IMR-90 (cell line): Measurements from ENCODE around the gene MAP4. TPM values are rescaled to one million over a fixed set of nuclear protein-coding genes. Genes with fewer than 3 reads are reported as not detected.

Source experiments
- ATAC-seq: fragments of 200-7000 bp; cut with Tn5 transposase; 2 replicates; pipeline ENCODE4 v1.9.1; 2020; ENCODE audit warnings: low read depth, mild to moderate bottlenecking, moderate library complexity
- BruUV-seq: library from RNA; stranded (reverse); fragments of 400-500 nt; replicated peaks from 2 replicates; lab custom pipeline; 2021; lab: Mats Ljungman, UMichigan
- CTCF ChIA-PET: fragments of 300-600 bp; formaldehyde crosslinking; extraction: SDS; loops from one replicate; lab custom pipeline; 2021; ENCODE audit warnings: antibody characterized with exemption; lab: Yijun Ruan, JAX
- POLR2A ChIA-PET: fragments of 300-600 bp; sonication (Branson Sonifier 250); formaldehyde crosslinking; loops from one replicate; lab custom pipeline; 2022; ENCODE audit warnings: antibody characterized with exemption; ENCODE audit not compliant: unreplicated experiment; lab: Charles Lee
- DNase-seq: peaks from one replicate; pipeline ENCODE4 v3.0.0; 2013
- H2AFZ ChIP-seq: replicated peaks from 2 replicates; pipeline ENCODE3; 2013; ENCODE audit warnings: low read length, mild to moderate bottlenecking; ENCODE audit not compliant: poor library complexity
- H2AK5ac ChIP-seq: 2 replicates; pipeline ENCODE4 v1.6.1; 2013; ENCODE audit warnings: low read depth, low read length, inconsistent platforms
- H2AK9ac ChIP-seq: replicated peaks from 2 replicates; pipeline ENCODE3; 2013; ENCODE audit warnings: mild to moderate bottlenecking, low read depth, low read length, moderate library complexity; ENCODE audit not compliant: poor library complexity
- H2BK120ac ChIP-seq: 2 replicates; pipeline ENCODE4 v1.6.1; 2013; ENCODE audit warnings: low read depth, low read length, inconsistent platforms
- H2BK15ac ChIP-seq: 3 replicates; pipeline ENCODE4 v1.6.1; 2013; ENCODE audit warnings: low read depth, low read length, inconsistent platforms
- H2BK20ac ChIP-seq: 2 replicates; pipeline ENCODE4 v1.6.1; 2013; ENCODE audit warnings: low read depth, mild to moderate bottlenecking, inconsistent platforms, low read length, moderate library complexity
- H2BK5ac ChIP-seq: 2 replicates; pipeline ENCODE4 v1.6.1; 2013; ENCODE audit warnings: mild to moderate bottlenecking, low read depth, low read length, inconsistent platforms; ENCODE audit not compliant: poor library complexity, severe bottlenecking
- H3K14ac ChIP-seq: replicated peaks from 2 replicates; pipeline ENCODE4 v1.6.1; 2013; ENCODE audit warnings: low read depth, low read length, inconsistent platforms
- H3K18ac ChIP-seq: 2 replicates; pipeline ENCODE4 v1.6.1; 2013; ENCODE audit warnings: low read depth, low read length, control low read depth
- H3K23ac ChIP-seq: 2 replicates; pipeline ENCODE4 v1.6.1; 2013; ENCODE audit warnings: low read depth, low read length, inconsistent platforms
- H3K27ac ChIP-seq: 2 replicates; pipeline ENCODE4 v1.5.1; 2013; ENCODE audit warnings: mild to moderate bottlenecking, control low read depth, low read length; ENCODE audit not compliant: insufficient read depth
- H3K27me3 ChIP-seq: 2 replicates; pipeline ENCODE4 v1.6.1; 2013; ENCODE audit warnings: low read length; ENCODE audit not compliant: control insufficient read depth, insufficient read depth
- H3K36me3 ChIP-seq: 2 replicates; pipeline ENCODE4 v1.6.1; 2013; ENCODE audit warnings: low read length, mixed read lengths; ENCODE audit not compliant: control insufficient read depth, insufficient read depth
- H3K4ac ChIP-seq: 2 replicates; pipeline ENCODE4 v1.6.1; 2013; ENCODE audit warnings: low read depth, low read length, inconsistent platforms
- H3K4me1 ChIP-seq: 2 replicates; pipeline ENCODE4 v1.6.1; 2013; ENCODE audit warnings: low read length, mixed read lengths; ENCODE audit not compliant: control insufficient read depth, insufficient read depth
- H3K4me2 ChIP-seq: 2 replicates; pipeline ENCODE4 v1.6.1; 2013; ENCODE audit warnings: low read depth, mild to moderate bottlenecking, control low read depth, low read length, moderate library complexity
- H3K4me3 ChIP-seq: 2 replicates; pipeline ENCODE4 v1.5.1; 2013; ENCODE audit warnings: low read depth, mild to moderate bottlenecking, control low read depth, low read length, moderate library complexity; ENCODE audit not compliant: insufficient read depth
- H3K56ac ChIP-seq: 2 replicates; pipeline ENCODE4 v1.6.1; 2013; ENCODE audit warnings: low read length, inconsistent platforms; ENCODE audit not compliant: insufficient read depth; ENCODE audit errors: extremely low read depth
- H3K79me1 ChIP-seq, 2 experiments: 2 replicates each; pipeline ENCODE4 v1.6.1; 2013; ENCODE audit warnings: low read length in 2 of 2, inconsistent platforms in 1 of 2, low read depth in 1 of 2
- H3K9ac ChIP-seq: 2 replicates; pipeline ENCODE4 v1.6.1; 2013; ENCODE audit warnings: low read depth, low read length, control low read depth
- H3K9me1 ChIP-seq: 2 replicates; pipeline ENCODE4 v1.6.1; 2013; ENCODE audit warnings: low read length, inconsistent platforms; ENCODE audit not compliant: insufficient read depth
- H3K9me3 ChIP-seq: 2 replicates; pipeline ENCODE4 v1.6.1; 2013; ENCODE audit warnings: low read length; ENCODE audit not compliant: control insufficient read depth, insufficient read depth
- H4K20me1 ChIP-seq: 2 replicates; pipeline ENCODE4 v1.6.1; 2013; ENCODE audit warnings: low read length, inconsistent platforms; ENCODE audit not compliant: insufficient read depth
- H4K5ac ChIP-seq: 2 replicates; pipeline ENCODE4 v1.6.1; 2013; ENCODE audit warnings: mild to moderate bottlenecking, low read depth, low read length, control low read depth
- H4K8ac ChIP-seq, 2 experiments: 2 replicates each; pipeline ENCODE4 v1.6.1; 2013; ENCODE audit warnings: low read depth in 2 of 2, low read length in 2 of 2, control low read depth in 1 of 2, inconsistent platforms in 1 of 2
- H4K91ac ChIP-seq: 2 replicates; pipeline ENCODE4 v1.6.1; 2013; ENCODE audit warnings: low read depth, low read length, inconsistent platforms; ENCODE audit not compliant: insufficient read depth
- BHLHE40 ChIP-seq: fragments of 150-350 bp; IDR thresholded peaks from 2 replicates; pipeline ENCODE4 v1.6.1; 2016; ENCODE audit warnings: mild to moderate bottlenecking, low read depth, low read length
- CEBPB ChIP-seq: IDR thresholded peaks from 2 replicates; pipeline ENCODE4 v1.6.1; 2012; ENCODE audit warnings: low read depth, low read length, improper control_type of control experiment
- CHD1 ChIP-seq: IDR thresholded peaks from 2 replicates; pipeline ENCODE4 v1.6.1; 2012; ENCODE audit warnings: low read depth, low read length, improper control_type of control experiment
- FOS ChIP-seq: fragments of 150-350 bp; IDR thresholded peaks from 2 replicates; pipeline ENCODE4 v1.6.1; 2016; ENCODE audit warnings: low read depth, low read length
- MAFK ChIP-seq: IDR thresholded peaks from 2 replicates; pipeline ENCODE4 v1.6.1; 2012; ENCODE audit warnings: low read depth, low read length, improper control_type of control experiment
- MAZ ChIP-seq: IDR thresholded peaks from 2 replicates; pipeline ENCODE4 v1.6.1; 2012; ENCODE audit warnings: low read depth, mild to moderate bottlenecking, low read length, improper control_type of control experiment, moderate library complexity, borderline replicate concordance
- MXI1 ChIP-seq: IDR thresholded peaks from 2 replicates; pipeline ENCODE4 v1.6.1; 2012; ENCODE audit warnings: low read depth, mild to moderate bottlenecking, low read length, moderate library complexity, borderline replicate concordance
- NFE2L2 ChIP-seq: fragments of 150-350 bp; IDR thresholded peaks from 2 replicates; pipeline ENCODE4 v1.6.1; 2016; ENCODE audit warnings: low read depth, mild to moderate bottlenecking, low read length
- POLR2A ChIP-seq: IDR thresholded peaks from 2 replicates; pipeline ENCODE4 v1.6.1; 2012; ENCODE audit warnings: mild to moderate bottlenecking, low read depth, low read length
- RAD21 ChIP-seq: IDR thresholded peaks from 2 replicates; pipeline ENCODE4 v1.6.1; 2012; ENCODE audit warnings: low read length, improper control_type of control experiment
- RCOR1 ChIP-seq: IDR thresholded peaks from 2 replicates; pipeline ENCODE4 v1.6.1; 2012; ENCODE audit warnings: mild to moderate bottlenecking, low read length, improper control_type of control experiment; ENCODE audit not compliant: insufficient replicate concordance
- RFX5 ChIP-seq: IDR thresholded peaks from 2 replicates; pipeline ENCODE4 v1.8.0; 2012; ENCODE audit warnings: low read depth, mild to moderate bottlenecking, low read length, moderate library complexity
- SMC3 ChIP-seq: fragments of 150-350 bp; IDR thresholded peaks from 2 replicates; pipeline ENCODE4 v1.6.1; 2016; ENCODE audit warnings: low read depth, mild to moderate bottlenecking, antibody characterized with exemption, low read length, moderate library complexity
- WGBS, 2 experiments: methylation state at CpG; one replicate each; pipeline versions ENCODE4 v1.1.5 to v1.1.7; 2013; ENCODE audit warnings: missing lambda C conversion rate in 2 of 2; ENCODE audit not compliant: insufficient read length in 1 of 2; ENCODE audit errors: extremely low coverage in 2 of 2; 5-methylcytosine and 5-hydroxymethylcytosine counted together
- dilution Hi-C: fragments of 300-500 bp; cut with HindIII; formaldehyde crosslinking; loops from one replicate; pipeline ENCODE4 v1.14.3; 2018; ENCODE audit warnings: low sequenced_read_pairs; ENCODE audit not compliant: unreplicated experiment
- in situ Hi-C: fragments of 300-500 bp; cut with MboI; formaldehyde crosslinking; loops from 3 replicates; pipeline ENCODE4 v1.14.3; 2019; ENCODE audit warnings: low sequenced_read_pairs, inconsistent platforms, mixed read lengths
- intact Hi-C: fragments of 100-400 bp; cut with micrococcal nuclease; formaldehyde crosslinking; loops from 2 replicates; pipeline ENCODE4 v1.10.0; 2022
- polyA plus RNA-seq, 3 experiments: library from polyadenylated mRNA; depleted of rRNA; stranded (reverse); fragments of >200 nt; gene quantifications; 2 replicates each; pipeline ENCODE4 v1.2.3, GENCODE V29; 2012; ENCODE audit warnings: low replicate concordance in 1 of 3
- total RNA-seq: library from RNA; depleted of rRNA; stranded (reverse); fragments of >200 nt; gene quantifications from 2 replicates; pipeline ENCODE4 v1.2.3, GENCODE V29; 2012
- TF ChIP-seq, protein P1 (sequence below): fragments of 150-350 bp; IDR thresholded peaks from 2 replicates; pipeline ENCODE4 v1.6.1; 2016; ENCODE audit warnings: low read depth, mild to moderate bottlenecking, low read length, moderate library complexity, borderline replicate concordance
- TF ChIP-seq, protein P2 (sequence below): fragments of 150-350 bp; IDR thresholded peaks from 2 replicates; pipeline ENCODE4 v1.6.1; 2017; ENCODE audit warnings: mild to moderate bottlenecking, antibody characterized with exemption, low read length, low read depth
- TF ChIP-seq, protein P3 (sequence below): conservative IDR thresholded peaks from 2 replicates; pipeline ENCODE4 v1.5.1; 2012; ENCODE audit warnings: mild to moderate bottlenecking, low read depth, low read length, improper control_type of control experiment

MAP4 gene
- total and polyA plus RNA-seq, 2 of the 4 experiments (the other 2 are of a cell fraction): 87.8 to 216 TPM

DNA sequence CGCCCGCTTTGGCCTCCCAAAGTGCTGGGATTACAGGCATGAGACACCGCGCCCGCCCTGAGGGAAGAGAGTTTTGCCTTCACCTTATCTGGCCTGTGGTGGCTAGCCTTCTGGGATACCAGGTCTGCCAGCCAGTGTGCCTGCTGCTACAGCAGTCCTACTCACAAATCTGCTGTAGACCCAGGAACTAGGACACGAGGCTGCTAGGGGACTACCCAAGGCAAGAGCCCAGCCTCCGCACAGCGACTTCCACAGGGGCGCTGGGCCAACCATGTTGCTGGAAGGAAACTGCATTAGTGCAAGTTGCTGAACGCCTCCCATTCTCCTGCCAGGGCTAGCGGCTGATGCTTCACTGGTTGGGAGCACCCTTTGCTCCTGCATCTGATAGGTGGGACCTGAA lies 159.5 kb downstream of the MAP4 start:
- Histone ChIP-seq H2BK5ac (no peak overlapping the region), H2BK20ac (no peak overlapping the region), H4K20me1 (peaks cover 2% of the 10 kb centered on the region; the same call in 1 of the 2 replicates), H3K4me2 (no peak overlapping the region), H3K14ac (no peak overlapping the region), H3K36me3 (peaks cover 74% of the 10 kb centered on the region), H3K9ac (no peak overlapping the region), H4K91ac (no peak overlapping the region), H2BK15ac (no peak overlapping the region), H3K56ac (no peak overlapping the region), H3K18ac (no peak overlapping the region), H2AK5ac (no peak overlapping the region), H4K8ac (no peak overlapping the region), H3K27me3 (no peaks in the 10 kb centered on the region), H3K9me3 (no peaks in the 10 kb centered on the region), H3K4me1 (no peaks in the 10 kb centered on the region), H2AK9ac (no peak overlapping the region), H2BK120ac (no peak overlapping the region), H3K23ac (no peak overlapping the region), H2AFZ (no peak overlapping the region), H3K4me3 (no peak overlapping the region), H4K5ac (no peak overlapping the region), H3K27ac (no peak overlapping the region), H3K9me1 (0 out of 2 replicates have a peak, but pooled peaks cover 5% of the 10 kb centered on the region), H3K4ac (no peak overlapping the region), H3K79me1 (peaks cover 9 to 28% of the 10 kb centered on the region in 2 experiments; a peak in 3 of 4 replicates)
- no peak for ATAC-seq
- CTCF ChIA-PET: no interaction called here
- dilution Hi-C loops: no loop called here
- TF ChIP-seq MAZ (no peak), RFX5 (no peak), MAFK (no peak), NFE2L2 (no peak), CHD1 (no peak), POLR2A (no peak), BHLHE40 (no peak), CEBPB (no peak), RCOR1 (no peak), FOS (no peak), RAD21 (no peak), MXI1 (no peak), SMC3 (no peak)
- TF ChIP-seq, protein P1, sequence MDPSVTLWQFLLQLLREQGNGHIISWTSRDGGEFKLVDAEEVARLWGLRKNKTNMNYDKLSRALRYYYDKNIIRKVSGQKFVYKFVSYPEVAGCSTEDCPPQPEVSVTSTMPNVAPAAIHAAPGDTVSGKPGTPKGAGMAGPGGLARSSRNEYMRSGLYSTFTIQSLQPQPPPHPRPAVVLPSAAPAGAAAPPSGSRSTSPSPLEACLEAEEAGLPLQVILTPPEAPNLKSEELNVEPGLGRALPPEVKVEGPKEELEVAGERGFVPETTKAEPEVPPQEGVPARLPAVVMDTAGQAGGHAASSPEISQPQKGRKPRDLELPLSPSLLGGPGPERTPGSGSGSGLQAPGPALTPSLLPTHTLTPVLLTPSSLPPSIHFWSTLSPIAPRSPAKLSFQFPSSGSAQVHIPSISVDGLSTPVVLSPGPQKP: no peak
- TF ChIP-seq, protein P2, sequence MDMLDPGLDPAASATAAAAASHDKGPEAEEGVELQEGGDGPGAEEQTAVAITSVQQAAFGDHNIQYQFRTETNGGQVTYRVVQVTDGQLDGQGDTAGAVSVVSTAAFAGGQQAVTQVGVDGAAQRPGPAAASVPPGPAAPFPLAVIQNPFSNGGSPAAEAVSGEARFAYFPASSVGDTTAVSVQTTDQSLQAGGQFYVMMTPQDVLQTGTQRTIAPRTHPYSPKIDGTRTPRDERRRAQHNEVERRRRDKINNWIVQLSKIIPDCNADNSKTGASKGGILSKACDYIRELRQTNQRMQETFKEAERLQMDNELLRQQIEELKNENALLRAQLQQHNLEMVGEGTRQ: no peak
- TF ChIP-seq, protein P3, sequence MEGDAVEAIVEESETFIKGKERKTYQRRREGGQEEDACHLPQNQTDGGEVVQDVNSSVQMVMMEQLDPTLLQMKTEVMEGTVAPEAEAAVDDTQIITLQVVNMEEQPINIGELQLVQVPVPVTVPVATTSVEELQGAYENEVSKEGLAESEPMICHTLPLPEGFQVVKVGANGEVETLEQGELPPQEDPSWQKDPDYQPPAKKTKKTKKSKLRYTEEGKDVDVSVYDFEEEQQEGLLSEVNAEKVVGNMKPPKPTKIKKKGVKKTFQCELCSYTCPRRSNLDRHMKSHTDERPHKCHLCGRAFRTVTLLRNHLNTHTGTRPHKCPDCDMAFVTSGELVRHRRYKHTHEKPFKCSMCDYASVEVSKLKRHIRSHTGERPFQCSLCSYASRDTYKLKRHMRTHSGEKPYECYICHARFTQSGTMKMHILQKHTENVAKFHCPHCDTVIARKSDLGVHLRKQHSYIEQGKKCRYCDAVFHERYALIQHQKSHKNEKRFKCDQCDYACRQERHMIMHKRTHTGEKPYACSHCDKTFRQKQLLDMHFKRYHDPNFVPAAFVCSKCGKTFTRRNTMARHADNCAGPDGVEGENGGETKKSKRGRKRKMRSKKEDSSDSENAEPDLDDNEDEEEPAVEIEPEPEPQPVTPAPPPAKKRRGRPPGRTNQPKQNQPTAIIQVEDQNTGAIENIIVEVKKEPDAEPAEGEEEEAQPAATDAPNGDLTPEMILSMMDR: no peak
- in situ Hi-C loops: no loop called here
- POLR2A ChIA-PET: no interaction called here
- intact Hi-C loops: no loop called here
- 94% methylated on average over 6 of the region's 11 CpGs; no CpG with 5 or more reads in 1 of the 2 experiments for WGBS, 2 experiments
- BruUV-seq: no TSS peak
- DNase-seq: no peak
